Panc1 (cell line): Measurements from ENCODE around the gene WNT3A.

Experiments
- POLR2AphosphoS5 ChIP-seq: IDR thresholded peaks from 2 replicates; pipeline ENCODE4 v1.6.1; 2012; ENCODE audit warnings: mild to moderate bottlenecking, low read depth, low read length, moderate library complexity
- TCF7L2 ChIP-seq: IDR thresholded peaks from 2 replicates; pipeline ENCODE4 v1.6.1; 2011; ENCODE audit warnings: mild to moderate bottlenecking, low read depth, low read length, inconsistent platforms
- TF ChIP-seq, protein P1 (sequence below): fragments of 450-650 bp; IDR thresholded peaks from 2 replicates; pipeline ENCODE4 v1.5.1; 2017; ENCODE audit warnings: mild to moderate bottlenecking
- TF ChIP-seq, protein P2 (sequence below), 2 experiments: IDR thresholded peaks; 2 replicates each; pipeline ENCODE4 v1.6.1; 2011 to 2012; ENCODE audit warnings: low read depth in 2 of 2, control low read depth in 1 of 2, low read length in 1 of 2, mild to moderate bottlenecking in 1 of 2, moderate library complexity in 1 of 2; ENCODE audit not compliant: insufficient read depth in 1 of 2

DNA sequence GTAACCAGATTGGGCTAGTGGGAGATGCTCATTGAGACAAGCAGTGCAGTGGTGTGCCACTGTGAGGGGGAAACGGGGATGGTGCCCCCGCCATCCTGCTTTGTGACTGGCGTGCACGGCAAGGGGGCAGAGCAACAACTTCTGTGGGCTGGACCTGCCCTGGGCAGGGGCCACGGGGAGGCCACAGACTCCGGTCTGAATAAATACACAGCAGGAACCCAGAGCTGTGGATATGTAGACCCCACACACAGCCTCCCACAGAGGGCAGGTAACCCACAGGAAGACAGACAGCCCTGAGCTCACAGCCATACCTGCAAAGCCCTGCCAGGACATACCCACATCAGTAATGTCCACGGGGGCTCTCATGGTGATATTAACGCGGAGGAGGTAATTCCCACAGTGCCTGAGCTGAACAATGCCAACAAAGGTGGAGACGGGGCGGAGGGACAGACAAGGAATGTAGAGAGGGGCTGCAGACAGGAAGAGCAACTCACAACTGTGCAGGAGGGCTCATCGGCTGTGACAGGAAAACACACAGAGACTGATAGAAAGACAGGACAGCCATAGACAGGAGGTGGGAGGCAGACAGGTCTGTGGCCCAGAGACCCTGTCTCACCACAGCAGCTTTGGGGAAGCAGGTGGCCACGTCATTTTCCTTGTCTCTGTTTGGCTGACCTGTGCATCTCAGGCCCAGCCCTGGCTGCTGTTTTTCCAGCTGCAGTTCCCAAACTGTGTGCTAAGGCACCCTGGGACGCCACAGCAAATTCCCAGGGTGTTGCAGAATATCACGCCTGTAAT, 4.9 kb upstream of the WNT3A start:
- TF ChIP-seq, protein P1, sequence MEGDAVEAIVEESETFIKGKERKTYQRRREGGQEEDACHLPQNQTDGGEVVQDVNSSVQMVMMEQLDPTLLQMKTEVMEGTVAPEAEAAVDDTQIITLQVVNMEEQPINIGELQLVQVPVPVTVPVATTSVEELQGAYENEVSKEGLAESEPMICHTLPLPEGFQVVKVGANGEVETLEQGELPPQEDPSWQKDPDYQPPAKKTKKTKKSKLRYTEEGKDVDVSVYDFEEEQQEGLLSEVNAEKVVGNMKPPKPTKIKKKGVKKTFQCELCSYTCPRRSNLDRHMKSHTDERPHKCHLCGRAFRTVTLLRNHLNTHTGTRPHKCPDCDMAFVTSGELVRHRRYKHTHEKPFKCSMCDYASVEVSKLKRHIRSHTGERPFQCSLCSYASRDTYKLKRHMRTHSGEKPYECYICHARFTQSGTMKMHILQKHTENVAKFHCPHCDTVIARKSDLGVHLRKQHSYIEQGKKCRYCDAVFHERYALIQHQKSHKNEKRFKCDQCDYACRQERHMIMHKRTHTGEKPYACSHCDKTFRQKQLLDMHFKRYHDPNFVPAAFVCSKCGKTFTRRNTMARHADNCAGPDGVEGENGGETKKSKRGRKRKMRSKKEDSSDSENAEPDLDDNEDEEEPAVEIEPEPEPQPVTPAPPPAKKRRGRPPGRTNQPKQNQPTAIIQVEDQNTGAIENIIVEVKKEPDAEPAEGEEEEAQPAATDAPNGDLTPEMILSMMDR = no peak
- TF ChIP-seq POLR2AphosphoS5 = no peak
- TF ChIP-seq, protein P2, sequence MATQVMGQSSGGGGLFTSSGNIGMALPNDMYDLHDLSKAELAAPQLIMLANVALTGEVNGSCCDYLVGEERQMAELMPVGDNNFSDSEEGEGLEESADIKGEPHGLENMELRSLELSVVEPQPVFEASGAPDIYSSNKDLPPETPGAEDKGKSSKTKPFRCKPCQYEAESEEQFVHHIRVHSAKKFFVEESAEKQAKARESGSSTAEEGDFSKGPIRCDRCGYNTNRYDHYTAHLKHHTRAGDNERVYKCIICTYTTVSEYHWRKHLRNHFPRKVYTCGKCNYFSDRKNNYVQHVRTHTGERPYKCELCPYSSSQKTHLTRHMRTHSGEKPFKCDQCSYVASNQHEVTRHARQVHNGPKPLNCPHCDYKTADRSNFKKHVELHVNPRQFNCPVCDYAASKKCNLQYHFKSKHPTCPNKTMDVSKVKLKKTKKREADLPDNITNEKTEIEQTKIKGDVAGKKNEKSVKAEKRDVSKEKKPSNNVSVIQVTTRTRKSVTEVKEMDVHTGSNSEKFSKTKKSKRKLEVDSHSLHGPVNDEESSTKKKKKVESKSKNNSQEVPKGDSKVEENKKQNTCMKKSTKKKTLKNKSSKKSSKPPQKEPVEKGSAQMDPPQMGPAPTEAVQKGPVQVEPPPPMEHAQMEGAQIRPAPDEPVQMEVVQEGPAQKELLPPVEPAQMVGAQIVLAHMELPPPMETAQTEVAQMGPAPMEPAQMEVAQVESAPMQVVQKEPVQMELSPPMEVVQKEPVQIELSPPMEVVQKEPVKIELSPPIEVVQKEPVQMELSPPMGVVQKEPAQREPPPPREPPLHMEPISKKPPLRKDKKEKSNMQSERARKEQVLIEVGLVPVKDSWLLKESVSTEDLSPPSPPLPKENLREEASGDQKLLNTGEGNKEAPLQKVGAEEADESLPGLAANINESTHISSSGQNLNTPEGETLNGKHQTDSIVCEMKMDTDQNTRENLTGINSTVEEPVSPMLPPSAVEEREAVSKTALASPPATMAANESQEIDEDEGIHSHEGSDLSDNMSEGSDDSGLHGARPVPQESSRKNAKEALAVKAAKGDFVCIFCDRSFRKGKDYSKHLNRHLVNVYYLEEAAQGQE (IDR thresholded peaks at IDR 0.05; ENCODE audit: insufficient read depth in 1 of 2, low read depth in 2 of 2, low read length in 1 of 2) = no peak
- TF ChIP-seq TCF7L2 = no peak
